ENCODE data around the gene RNF150.

DNA sequence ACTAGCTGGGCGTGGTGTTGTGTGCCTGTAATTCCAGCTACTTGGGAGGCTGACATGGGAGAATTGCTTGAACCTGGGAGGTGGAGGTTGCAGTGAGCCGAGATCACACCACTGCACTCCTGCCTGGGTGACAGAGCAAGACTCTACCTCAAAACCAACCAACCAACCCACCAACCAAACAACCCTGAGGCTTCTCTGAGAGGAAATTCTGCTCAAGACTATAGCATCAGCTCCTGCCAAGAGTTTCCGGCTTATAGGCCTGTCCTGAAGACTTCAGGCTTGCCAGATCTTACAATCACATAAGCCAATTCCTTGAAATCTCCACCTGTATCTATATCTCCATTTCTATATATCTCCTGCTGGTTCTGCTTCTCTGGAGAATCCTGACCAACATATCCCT, 203.3 kb downstream of the RNF150 start:
- TF ChIP-seq POLR2A (IDR thresholded peaks at IDR 0.05; ENCODE audit: low read depth, low read length) = no peak
- no peak for TF ChIP-seq POLR2AphosphoS5 (IDR thresholded peaks at IDR 0.05; ENCODE audit: low read depth, low read length)

Data from GM12892 (cell line).